Measurements from ENCODE around the gene NPHP4.

The NPHP4 gene

GRCh38 chr1:6003568-6004411 is 11.6 kb upstream of the NPHP4 start:
- DNase-seq (ENCODE audit: low read depth in 2 of 2) = no peak

- DNase-seq (ENCODE audit: low read depth in 2 of 2) = no peak
Observed at GRCh38 chr1:6002714-6003501, 10.7 kb upstream of the NPHP4 start.

GRCh38 chr1:6001992-6002576 is 9.9 kb upstream of the NPHP4 start:
- DNase-seq (ENCODE audit: low read depth in 2 of 2) = no peak

GRCh38 chr1:6000444-6001288 is 8.4 kb upstream of the NPHP4 start:
- no peak for DNase-seq (ENCODE audit: low read depth in 2 of 2)

GRCh38 chr1:5999711-6000443 is 7.7 kb upstream of the NPHP4 start:
- no peak for DNase-seq (ENCODE audit: low read depth in 2 of 2)

GRCh38 chr1:5998906-5999301 is 6.7 kb upstream of the NPHP4 start:
- no peak for DNase-seq (ENCODE audit: low read depth in 2 of 2)

GRCh38 chr1:5998051-5998905 is 6.1 kb upstream of the NPHP4 start:
- no peak for DNase-seq (ENCODE audit: low read depth in 2 of 2)

- DNase-seq (ENCODE audit: low read depth in 2 of 2) = no peak
Observed at GRCh38 chr1:5997316-5997715, 5.1 kb upstream of the NPHP4 start.

- DNase-seq (ENCODE audit: low read depth in 2 of 2) = no peak
Observed at GRCh38 chr1:5996641-5997270, 4.5 kb upstream of the NPHP4 start.

GRCh38 chr1:5995871-5996630 is 3.8 kb upstream of the NPHP4 start:
- no peak for DNase-seq (ENCODE audit: low read depth in 2 of 2)

GRCh38 chr1:5994713-5995621 is 2.7 kb upstream of the NPHP4 start:
- DNase-seq (ENCODE audit: low read depth in 2 of 2) = peak in 1 of 2 donors; percentile 32

GRCh38 chr1:5993556-5994491 is 1.6 kb upstream of the NPHP4 start:
- DNase-seq (ENCODE audit: low read depth in 2 of 2) = no peak

- no peak for DNase-seq (ENCODE audit: low read depth in 2 of 2)
Observed at GRCh38 chr1:5992814-5993555, 760 bp upstream of the NPHP4 start.

- DNase-seq (ENCODE audit: low read depth in 2 of 2) = no peak
Observed at GRCh38 chr1:5991381-5992025, 722 bp downstream of the NPHP4 start.

GRCh38 chr1:5990913-5991312 is 1.3 kb downstream of the NPHP4 start:
- DNase-seq (ENCODE audit: low read depth in 2 of 2) = no peak
